Measurements from ENCODE around the gene LZTS2.
"Not testable (repeated sequence)": the region's sequence is repeated elsewhere in the genome, so short reads cannot be mapped to it uniquely, and the experiment has no call there.

The LZTS2 gene

GRCh38 chr10:101034404-101034803 is 34.8 kb downstream of the LZTS2 start:
- not testable (repeated sequence) for DNase-seq

GRCh38 chr10:101035314-101035713 is 35.7 kb downstream of the LZTS2 start:
- DNase-seq: no peak

GRCh38 chr10:101035916-101036702 is 36.5 kb downstream of the LZTS2 start:
- DNase-seq: no peak

GRCh38 chr10:101036726-101037125 is 37.1 kb downstream of the LZTS2 start:
- no peak for DNase-seq

GRCh38 chr10:101038484-101038883 is 38.9 kb downstream of the LZTS2 start:
- DNase-seq: no peak

GRCh38 chr10:101040061-101040460 is 40.5 kb downstream of the LZTS2 start:
- DNase-seq: no peak

- DNase-seq: no peak
Observed at GRCh38 chr10:101040851-101041250, 41.2 kb downstream of the LZTS2 start.

- DNase-seq: peak; percentile 81
Observed at GRCh38 chr10:101041252-101041761, 41.7 kb downstream of the LZTS2 start.

GRCh38 chr10:101042118-101042517 is 42.5 kb downstream of the LZTS2 start:
- no peak for DNase-seq

GRCh38 chr10:101042667-101043362 is 43.2 kb downstream of the LZTS2 start:
- peak; percentile 93 for DNase-seq

- DNase-seq: no peak
Observed at GRCh38 chr10:101043363-101043707, 43.7 kb downstream of the LZTS2 start.

- DNase-seq: no peak
Observed at GRCh38 chr10:101044117-101044516, 44.5 kb downstream of the LZTS2 start.

GRCh38 chr10:101046332-101047238 is 47.0 kb downstream of the LZTS2 start:
- no peak for DNase-seq

GRCh38 chr10:101047268-101047667 is 47.7 kb downstream of the LZTS2 start:
- no peak for DNase-seq

GRCh38 chr10:101047961-101048892 is 48.6 kb downstream of the LZTS2 start:
- no peak for DNase-seq

- peak; percentile 84 for DNase-seq
Observed at GRCh38 chr10:101050208-101051069, 50.8 kb downstream of the LZTS2 start.

GRCh38 chr10:101052285-101052684 is 52.7 kb downstream of the LZTS2 start:
- DNase-seq: no peak

GRCh38 chr10:101053516-101053915 is 53.9 kb downstream of the LZTS2 start:
- DNase-seq: no peak

GRCh38 chr10:101054351-101054750 is 54.7 kb downstream of the LZTS2 start:
- DNase-seq: no peak

- DNase-seq: no peak
Observed at GRCh38 chr10:101054876-101055275, 55.3 kb downstream of the LZTS2 start.

GRCh38 chr10:101055411-101055810 is 55.8 kb downstream of the LZTS2 start:
- DNase-seq: no peak
